Liver (tissue), 9 donors: ENCODE data around the gene EXD3. TPM values are rescaled to one million over a fixed set of nuclear protein-coding genes. Genes with fewer than 3 reads are reported as not detected.

Experiments
- DNase-seq: peaks from one replicate; pipeline ENCODE4 v3.0.0-alpha.2; 2017; ENCODE audit warnings: low spot score
- H3K27ac ChIP-seq, 2 donors: one replicate each; pipeline ENCODE4 v1.7.0; 2013; ENCODE audit warnings: inconsistent platforms in 2 of 2, low read length in 2 of 2, control low read depth in 1 of 2, low read depth in 1 of 2, mild to moderate bottlenecking in 1 of 2
- H3K27me3 ChIP-seq, 4 donors: one replicate each; pipeline versions ENCODE4 v1.6.1 to v1.7.0; 2013; ENCODE audit warnings: low read length in 3 of 4, inconsistent platforms in 1 of 4, mild to moderate bottlenecking in 1 of 4, moderate library complexity in 1 of 4; ENCODE audit not compliant: control insufficient read depth in 4 of 4, insufficient read depth in 4 of 4
- H3K36me3 ChIP-seq, 4 donors: one replicate each; pipeline versions ENCODE4 v1.6.1 to v1.7.0; 2013; ENCODE audit warnings: low read length in 3 of 4, mild to moderate bottlenecking in 3 of 4, low read depth in 1 of 4, moderate library complexity in 1 of 4; ENCODE audit not compliant: control insufficient read depth in 4 of 4, insufficient read depth in 3 of 4
- H3K4me1 ChIP-seq, 4 donors: one replicate each; pipeline versions ENCODE4 v1.6.1 to v1.7.0; 2013; ENCODE audit warnings: low read length in 3 of 4, mild to moderate bottlenecking in 3 of 4, moderate library complexity in 1 of 4; ENCODE audit not compliant: control insufficient read depth in 4 of 4, insufficient read depth in 4 of 4
- H3K4me3 ChIP-seq, 3 donors: one replicate each; pipeline versions ENCODE4 v1.6.1 to v1.7.0; 2013; ENCODE audit warnings: low read length in 3 of 3, control low read depth in 1 of 3, low read depth in 1 of 3, mild to moderate bottlenecking in 1 of 3
- H3K9ac ChIP-seq, 2 donors: one replicate each; pipeline ENCODE4 v1.7.0; 2013; ENCODE audit warnings: low read length in 2 of 2, mild to moderate bottlenecking in 2 of 2, moderate library complexity in 2 of 2, control low read depth in 1 of 2, low read depth in 1 of 2
- H3K9me3 ChIP-seq, 4 donors: one replicate each; pipeline versions ENCODE4 v1.6.1 to v1.7.0; 2013; ENCODE audit warnings: low read length in 3 of 4; ENCODE audit not compliant: control insufficient read depth in 4 of 4
- CTCF ChIP-seq: fragments of 150-350 bp; IDR thresholded peaks from 2 replicates; pipeline ENCODE4 v1.5.1; 2017; ENCODE audit warnings: improper control_type of control experiment, low read depth, low read length; ENCODE audit not compliant: missing input control
- EGR1 ChIP-seq, 2 donors: IDR thresholded peaks; 2 replicates each; pipeline ENCODE4 v1.6.1; 2016 to 2018; ENCODE audit warnings: antibody characterized with exemption in 2 of 2, low read depth in 2 of 2
- FOXA1 ChIP-seq: IDR thresholded peaks from 2 replicates; pipeline ENCODE4 v1.6.1; 2016; ENCODE audit warnings: antibody characterized with exemption
- FOXA2 ChIP-seq: IDR thresholded peaks from 2 replicates; pipeline ENCODE4 v1.6.1; 2016; ENCODE audit warnings: antibody characterized with exemption
- MAX ChIP-seq: IDR thresholded peaks from 2 replicates; pipeline ENCODE4 v1.6.1; 2016; ENCODE audit warnings: antibody characterized with exemption
- RAD21 ChIP-seq, 2 donors: IDR thresholded peaks; 2 replicates each; pipeline ENCODE4 v1.6.1; 2016; ENCODE audit warnings: antibody characterized with exemption in 2 of 2, mild to moderate bottlenecking in 2 of 2
- REST ChIP-seq: IDR thresholded peaks from 2 replicates; pipeline ENCODE4 v1.6.1; 2016; ENCODE audit warnings: antibody characterized with exemption, mild to moderate bottlenecking
- RXRA ChIP-seq, 2 donors: IDR thresholded peaks; 2 replicates each; pipeline ENCODE4 v1.6.1; 2017 to 2018; ENCODE audit warnings: antibody characterized with exemption in 2 of 2, mild to moderate bottlenecking in 1 of 2
- SP1 ChIP-seq: IDR thresholded peaks from 2 replicates; pipeline ENCODE4 v1.6.1; 2018; ENCODE audit warnings: antibody characterized with exemption, mild to moderate bottlenecking
- TAF1 ChIP-seq: conservative IDR thresholded peaks from 2 replicates; pipeline ENCODE4 v1.6.1; 2016; ENCODE audit warnings: antibody characterized with exemption, mild to moderate bottlenecking
- WGBS: extraction: QIAGEN DNeasy Blood & Tissue Kit; methylation state at CpG from one replicate; pipeline ENCODE4 v1.1.7; 2013; 5-methylcytosine and 5-hydroxymethylcytosine counted together
- polyA plus RNA-seq, 2 donors: library from polyadenylated mRNA; stranded (reverse) in 1 of 2; unstranded in 1 of 2; fragments of 200-250 nt in 1 of 2; fragments of >200 nt in 1 of 2; fragmentation: Nextera tagmentation in 1 of 2; extraction: Ambion mirVana in 1 of 2; gene quantifications; one replicate each; pipeline versions ENCODE4 v1.2.1 to v1.2.3, GENCODE V29; 2013 to 2015
- total RNA-seq, 2 donors: library from RNA; depleted of rRNA; stranded (reverse); fragments of >200 nt; gene quantifications; one replicate each; pipeline ENCODE4 v1.2.3, GENCODE V29; 2014
- donor health status: healthy.
- donor health status: healthy.
- donor health status: healthy.
- donor health status: healthy.
- donor health status: healthy.

Gene EXD3
- total and polyA plus RNA-seq, 4 donors = 2.5 to 6.7 (median 3.7) TPM

GRCh38 chr9:137278721-137279711 is 143.9 kb downstream of the EXD3 start:
- Histone ChIP-seq H3K27me3 (no peaks in the 10 kb centered on the region), H3K9me3 (no peaks in the 10 kb centered on the region), H3K36me3 (no peaks in the 10 kb centered on the region), H3K4me1 (peaks cover 3 to 23% (median 9%) of the 10 kb centered on the region in 4 donors), H3K4me3 (peak overlapping the region in 1 of 3 donors; percentile 60), H3K27ac (no peak overlapping the region), H3K9ac (no peak overlapping the region)
- TF ChIP-seq CTCF = no peak
- TF ChIP-seq RAD21 (IDR thresholded peaks at IDR 0.05) = no peak
- no peak for TF ChIP-seq TAF1
- no peak for TF ChIP-seq REST
- no peak for TF ChIP-seq RXRA (IDR thresholded peaks at IDR 0.05)
- TF ChIP-seq SP1 = no peak
- no peak for TF ChIP-seq MAX
- TF ChIP-seq EGR1 (IDR thresholded peaks at IDR 0.05; ENCODE audit: low read depth in 2 of 2) = no peak
- no peak for TF ChIP-seq FOXA2
- WGBS = 84% methylated on average over 139 of the region's 139 CpGs
- DNase-seq = no peak

GRCh38 chr9:137278061-137278701 is 144.8 kb downstream of the EXD3 start:
- peaks cover 0 to 1% (median 0%) of the 10 kb centered on the region in 4 donors for H3K36me3 ChIP-seq
- peak overlapping the region; percentile 32 to 60 (median 53) for H3K4me3 ChIP-seq
- WGBS = 26% methylated on average over 54 of the region's 54 CpGs
- H3K9ac ChIP-seq = peak overlapping the region; percentile 12 to 43
- no peak for DNase-seq
- no peaks in the 10 kb centered on the region for H3K27me3 ChIP-seq
- peak overlapping the region; percentile 85 to 93 for H3K27ac ChIP-seq
- peaks cover 3 to 30% (median 11%) of the 10 kb centered on the region in 4 donors for H3K4me1 ChIP-seq
- no peak for TF ChIP-seq REST
- TF ChIP-seq MAX = no peak
- no peak for TF ChIP-seq EGR1 (IDR thresholded peaks at IDR 0.05; ENCODE audit: low read depth in 2 of 2)
- TF ChIP-seq RXRA (IDR thresholded peaks at IDR 0.05) = no peak
- TF ChIP-seq RAD21 (IDR thresholded peaks at IDR 0.05) = no peak
- no peak for TF ChIP-seq FOXA1
- H3K9me3 ChIP-seq = no peaks in the 10 kb centered on the region
